HTR-8/SVneo (cell line): ENCODE data around the gene KIAA0232.
"Not testable (repeated sequence)": the region's sequence is repeated elsewhere in the genome, so short reads cannot be mapped to it uniquely, and the experiment has no call there.

Experiments used
- DNase-seq: peaks from one replicate; pipeline ENCODE4 v3.0.0; 2011; ENCODE audit warnings: low spot score, mixed read lengths; ENCODE audit not compliant: insufficient read length
- FAIRE-seq: peaks from 2 replicates; lab custom pipeline; 2011; peaks lifted over from hg19 to GRCh38; lab: Jason Lieb, UNC

The KIAA0232 gene

GRCh38 chr4:6802626-6803025 is 20.1 kb downstream of the KIAA0232 start:
- DNase-seq (no peak), FAIRE-seq (no peak)

GRCh38 chr4:6803246-6803645 is 20.7 kb downstream of the KIAA0232 start:
- DNase-seq (no peak), FAIRE-seq (no peak)

GRCh38 chr4:6804082-6804752 is 21.7 kb downstream of the KIAA0232 start:
- DNase-seq (no peak), FAIRE-seq (no peak)

- DNase-seq (no peak), FAIRE-seq (no peak)
Measured at GRCh38 chr4:6806924-6807626, 24.5 kb downstream of the KIAA0232 start.

GRCh38 chr4:6808259-6808658 is 25.7 kb downstream of the KIAA0232 start:
- no peak for DNase-seq
- no peak for FAIRE-seq

- FAIRE-seq = no peak
Measured at GRCh38 chr4:6811165-6811564, 28.6 kb downstream of the KIAA0232 start.

GRCh38 chr4:6812766-6813165 is 30.2 kb downstream of the KIAA0232 start:
- no peak for FAIRE-seq
- DNase-seq = no peak

More at GRCh38 chr4:6811165-6811564, 28.6 kb downstream of the KIAA0232 start:
- DNase-seq = no peak

- DNase-seq (no peak), FAIRE-seq (no peak)
Measured at GRCh38 chr4:6813725-6814124, 31.2 kb downstream of the KIAA0232 start.

- FAIRE-seq = no peak
- no peak for DNase-seq
Measured at GRCh38 chr4:6815029-6815836, 32.7 kb downstream of the KIAA0232 start.

- DNase-seq = no peak
- no peak for FAIRE-seq
Measured at GRCh38 chr4:6819295-6819694, 36.8 kb downstream of the KIAA0232 start.

GRCh38 chr4:6820695-6821094 is 38.2 kb downstream of the KIAA0232 start:
- no peak for DNase-seq
- FAIRE-seq = no peak

GRCh38 chr4:6824071-6824470 is 41.5 kb downstream of the KIAA0232 start:
- FAIRE-seq = peak; percentile 31
- no peak for DNase-seq

- DNase-seq (no peak), FAIRE-seq (no peak)
Measured at GRCh38 chr4:6824772-6825402, 42.4 kb downstream of the KIAA0232 start.

- FAIRE-seq (no peak), DNase-seq (no peak)
Measured at GRCh38 chr4:6825403-6825802, 42.9 kb downstream of the KIAA0232 start.

GRCh38 chr4:6826781-6827508 is 44.4 kb downstream of the KIAA0232 start:
- no peak for FAIRE-seq

GRCh38 chr4:6829086-6829485 is 46.6 kb downstream of the KIAA0232 start:
- FAIRE-seq (no peak), DNase-seq (no peak)

More at GRCh38 chr4:6826781-6827508, 44.4 kb downstream of the KIAA0232 start:
- no peak for DNase-seq

GRCh38 chr4:6834867-6835266 is 52.3 kb downstream of the KIAA0232 start:
- peak; percentile 45 for DNase-seq
- FAIRE-seq = no peak

- DNase-seq, FAIRE-seq: not testable (repeated sequence)
Measured at GRCh38 chr4:6835616-6836015, 53.1 kb downstream of the KIAA0232 start.

GRCh38 chr4:6837106-6837505 is 54.6 kb downstream of the KIAA0232 start:
- not testable (repeated sequence) for FAIRE-seq

GRCh38 chr4:6839579-6839978 is 57.1 kb downstream of the KIAA0232 start:
- no peak for FAIRE-seq
- no peak for DNase-seq

More at GRCh38 chr4:6837106-6837505, 54.6 kb downstream of the KIAA0232 start:
- DNase-seq = not testable (repeated sequence)
